DLD1 (cell line): ENCODE results near the gene ANKRD60.

Experiments
- in situ Hi-C: cut with HindIII; loops from 2 replicates; pipeline ENCODE4 v1.10.0; 2017; ENCODE audit warnings: low sequenced_read_pairs

The ANKRD60 gene

GRCh38 chr20:58245181-58245891, 16.9 kb upstream of the ANKRD60 start:
- in situ Hi-C loops = loop anchor here (25.0 kb wide), 1 partner anchor 167 kb away; no protein-coding TSS in a partner anchor

DNA sequence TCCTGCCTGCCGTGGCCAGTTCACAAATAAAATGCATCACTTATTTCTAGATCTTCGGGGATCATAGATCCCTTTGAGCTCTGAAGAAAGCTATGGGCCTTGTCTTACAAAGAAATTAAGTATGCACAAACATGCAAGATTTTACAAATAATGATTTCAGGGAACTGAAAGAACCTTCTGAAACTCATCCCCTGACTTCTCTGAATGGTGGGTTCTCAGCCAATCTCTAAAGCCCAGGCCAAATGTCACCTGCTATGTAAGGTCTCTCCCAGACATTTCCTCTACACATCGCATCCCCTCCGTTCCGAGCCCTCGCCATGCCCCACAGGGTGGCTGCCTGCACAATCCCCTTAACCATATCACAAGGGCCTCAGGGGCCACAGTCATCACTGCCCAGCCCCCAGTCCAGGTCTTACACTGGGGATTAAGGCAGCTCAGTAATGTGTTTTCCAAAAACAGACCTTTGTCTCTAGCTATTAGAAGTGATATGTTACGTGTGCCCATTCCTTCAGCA, 16.1 kb upstream of the ANKRD60 start:
- in situ Hi-C loops = loop anchor here (25.0 kb wide), 1 partner anchor 168 kb away; no protein-coding TSS in a partner anchor

DNA sequence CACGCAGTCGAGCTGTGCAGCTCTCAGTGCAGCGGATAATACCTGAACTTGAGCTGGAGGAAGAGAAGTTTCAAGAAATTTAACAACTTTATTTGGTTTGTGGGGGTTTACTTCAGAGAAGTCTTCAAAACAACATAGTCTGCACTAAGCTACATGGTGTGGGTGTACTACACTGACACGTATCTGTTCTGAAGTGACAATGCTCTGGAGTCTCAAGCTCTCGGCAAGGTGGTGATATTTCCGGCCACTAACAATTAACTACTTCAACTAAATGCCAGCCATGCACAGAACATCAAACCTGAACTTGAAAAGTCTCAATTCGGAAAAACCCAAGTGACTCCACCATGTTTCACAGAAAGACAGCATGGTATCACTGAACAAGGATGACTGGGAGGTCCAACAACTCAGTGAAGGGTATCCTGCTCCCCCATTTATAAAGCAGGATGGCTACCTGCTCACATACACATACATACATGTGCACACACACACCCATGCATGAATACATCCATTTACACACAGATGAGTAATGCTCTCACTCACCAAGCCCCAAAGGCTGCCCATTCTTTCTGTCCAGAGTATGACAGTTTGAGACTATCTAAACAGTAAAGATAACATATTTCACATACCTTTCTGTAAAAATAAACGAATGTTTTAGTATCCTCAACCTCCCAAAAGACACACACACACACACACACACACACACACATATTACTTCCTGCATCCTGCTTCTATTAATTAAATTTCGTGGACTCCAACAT, 15.4 kb upstream of the ANKRD60 start:
- in situ Hi-C loops = loop anchor here (25.0 kb wide), 1 partner anchor 168 kb away; no protein-coding TSS in a partner anchor

DNA sequence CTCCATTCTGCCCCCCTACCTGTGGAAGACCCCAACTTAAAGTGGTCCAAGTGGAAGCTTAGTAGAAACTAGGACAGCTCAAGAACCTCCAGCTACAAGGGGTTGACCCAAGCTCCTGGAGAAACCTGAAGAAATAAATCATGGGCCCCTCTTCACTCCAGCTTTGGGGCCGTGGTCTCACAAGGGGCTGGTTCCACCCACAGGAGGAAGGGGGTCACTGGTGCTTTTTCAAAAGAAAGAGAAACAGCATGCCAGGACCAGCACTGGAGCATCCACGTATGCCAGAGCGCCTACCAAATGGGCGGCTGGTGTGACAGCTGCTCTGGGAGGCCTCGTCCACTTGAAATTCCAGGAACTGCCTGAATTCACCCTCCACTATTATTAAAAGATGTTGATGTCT, 14.4 kb upstream of the ANKRD60 start:
- in situ Hi-C loops = loop anchor here (25.0 kb wide), 1 partner anchor 169 kb away; no protein-coding TSS in a partner anchor

DNA sequence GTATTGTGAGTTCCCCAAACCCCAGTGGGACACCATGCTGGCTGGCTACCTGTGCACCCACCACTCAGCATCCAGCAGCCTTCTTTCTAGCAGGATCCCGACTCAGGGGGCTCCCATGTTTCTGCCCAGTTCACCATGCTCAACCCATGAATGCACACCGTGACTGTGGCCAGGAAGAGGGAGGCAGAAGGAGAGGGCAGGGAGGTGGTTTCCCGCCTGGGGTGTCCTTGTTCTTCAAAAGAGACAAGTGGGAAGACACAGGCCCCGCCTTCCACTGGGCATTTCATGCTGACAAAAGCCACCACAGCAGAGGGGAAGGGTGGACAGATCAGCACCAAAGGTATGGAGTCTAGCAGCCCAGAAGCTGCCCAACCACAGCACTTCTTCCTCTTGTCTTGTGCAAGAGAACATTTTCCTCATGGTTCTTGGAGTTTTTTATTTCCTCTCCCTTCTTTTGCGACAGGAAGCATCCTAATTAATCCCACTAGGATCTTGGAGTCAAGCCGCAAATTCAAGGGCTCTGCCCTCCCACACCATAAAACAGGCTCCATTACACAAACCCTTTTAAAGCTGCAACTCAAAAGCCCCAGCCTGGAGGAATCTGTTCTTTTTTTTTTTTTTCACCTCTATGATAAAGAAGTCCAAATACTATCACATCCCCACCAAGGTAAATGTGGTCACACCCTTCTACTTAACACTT, 13.5 kb upstream of the ANKRD60 start:
- in situ Hi-C loops = loop anchor here (25.0 kb wide), 1 partner anchor 170 kb away; no protein-coding TSS in a partner anchor

DNA sequence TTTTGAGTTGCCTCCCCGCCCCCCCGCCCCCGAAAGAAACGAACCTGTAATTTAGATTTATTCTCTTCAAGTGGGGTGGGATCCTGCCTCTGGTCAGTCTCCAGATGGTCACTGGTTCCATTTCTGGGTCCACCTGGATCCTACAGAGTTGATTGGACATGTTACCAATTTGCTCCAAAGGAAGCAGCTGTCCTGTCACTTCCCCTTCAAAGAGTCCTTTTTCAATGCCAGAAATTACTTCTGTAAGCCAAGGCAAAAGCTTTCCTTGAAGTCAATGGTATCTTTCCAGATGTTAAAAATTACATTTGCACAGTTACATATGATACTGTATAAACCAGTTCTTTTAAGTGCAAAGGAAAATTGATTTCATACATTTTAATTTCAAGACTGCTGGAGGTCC, 12.0 kb upstream of the ANKRD60 start:
- in situ Hi-C loops = loop anchor here (25.0 kb wide), 1 partner anchor 172 kb away; no protein-coding TSS in a partner anchor

- in situ Hi-C loops = loop anchor here (25.0 kb wide), 1 partner anchor 173 kb away; no protein-coding TSS in a partner anchor
Measured at GRCh38 chr20:58239216-58239615, 10.8 kb upstream of the ANKRD60 start.

- in situ Hi-C loops = loop anchor here (25.0 kb wide), 1 partner anchor 174 kb away; no protein-coding TSS in a partner anchor
Measured at GRCh38 chr20:58238490-58238889, 10.0 kb upstream of the ANKRD60 start.

- in situ Hi-C loops = loop anchor here (25.0 kb wide), 1 partner anchor 175 kb away; no protein-coding TSS in a partner anchor
Measured at GRCh38 chr20:58237318-58238132, 9.1 kb upstream of the ANKRD60 start.

DNA sequence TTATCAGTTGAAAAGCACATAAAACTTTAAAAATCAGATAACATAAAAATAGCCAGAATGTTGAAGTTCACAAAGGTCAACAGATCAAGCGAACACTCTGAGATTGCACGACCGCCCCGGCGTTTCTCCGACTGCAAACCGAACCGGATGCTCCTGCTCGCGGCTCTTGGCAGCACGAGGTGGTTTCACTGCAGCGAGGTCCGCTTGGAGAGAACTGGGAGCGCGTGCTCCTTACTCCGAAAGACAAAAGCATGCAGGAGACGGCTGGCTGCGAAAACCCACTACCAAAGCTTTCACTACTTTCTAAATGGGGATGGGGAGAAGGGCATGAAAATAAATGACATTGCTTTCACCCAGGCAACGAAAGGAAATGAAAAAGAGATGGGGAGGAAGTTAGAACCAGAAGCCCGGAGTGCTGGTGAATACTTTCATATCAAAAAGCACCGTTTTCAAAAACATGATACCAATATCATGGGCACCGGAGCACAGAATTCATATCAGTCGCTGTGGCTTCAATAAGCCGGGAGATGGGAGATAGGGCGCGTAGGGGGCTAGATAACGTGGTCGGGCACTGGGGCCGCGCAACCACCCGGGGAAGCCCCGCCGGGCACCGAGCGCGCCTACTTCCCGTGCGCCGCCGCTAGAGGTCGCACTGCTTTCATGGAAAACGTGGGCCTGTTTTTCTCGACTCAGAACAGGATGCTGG, 8.3 kb upstream of the ANKRD60 start:
- in situ Hi-C loops = loop anchor here (25.0 kb wide), 1 partner anchor 176 kb away; no protein-coding TSS in a partner anchor

GRCh38 chr20:58235010-58235409, 6.6 kb upstream of the ANKRD60 start:
- in situ Hi-C loops = loop anchor here (25.0 kb wide), 1 partner anchor 177 kb away; no protein-coding TSS in a partner anchor

DNA sequence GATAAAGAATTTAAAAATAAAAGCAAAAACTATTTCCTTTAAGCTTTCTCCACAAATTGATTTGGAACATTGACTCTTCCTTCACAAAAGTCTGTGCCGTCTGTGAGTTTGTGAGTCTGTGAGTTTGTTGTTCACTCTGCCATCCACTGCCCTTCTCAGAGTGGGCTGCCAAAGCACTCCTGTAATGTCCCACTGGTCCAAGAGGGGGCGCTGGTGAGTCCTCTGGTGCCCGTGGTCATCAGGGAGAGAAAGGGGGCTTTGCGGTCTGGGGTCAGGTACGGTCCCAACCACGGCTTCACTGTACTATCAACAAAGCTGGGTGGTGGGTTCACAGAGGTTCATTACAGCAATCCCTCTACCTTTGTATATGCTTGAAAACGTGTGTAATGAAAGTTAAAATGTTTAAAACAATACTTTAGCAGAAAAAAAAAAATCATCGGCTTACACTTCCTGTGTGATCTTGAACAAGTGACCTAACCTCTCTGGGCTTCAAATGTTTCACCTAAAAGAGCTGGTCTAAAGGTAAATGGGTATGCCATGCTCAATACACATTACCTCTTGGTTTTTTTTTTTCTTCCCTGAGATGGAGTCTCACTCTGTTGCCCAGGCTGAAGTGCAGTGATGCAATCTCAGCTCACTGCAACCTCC, 5.6 kb upstream of the ANKRD60 start:
- in situ Hi-C loops = loop anchor here (25.0 kb wide), 1 partner anchor 178 kb away; no protein-coding TSS in a partner anchor

- in situ Hi-C loops = loop anchor here (25.0 kb wide), 1 partner anchor 179 kb away; no protein-coding TSS in a partner anchor
Measured at GRCh38 chr20:58233393-58233792, 4.9 kb upstream of the ANKRD60 start.

DNA sequence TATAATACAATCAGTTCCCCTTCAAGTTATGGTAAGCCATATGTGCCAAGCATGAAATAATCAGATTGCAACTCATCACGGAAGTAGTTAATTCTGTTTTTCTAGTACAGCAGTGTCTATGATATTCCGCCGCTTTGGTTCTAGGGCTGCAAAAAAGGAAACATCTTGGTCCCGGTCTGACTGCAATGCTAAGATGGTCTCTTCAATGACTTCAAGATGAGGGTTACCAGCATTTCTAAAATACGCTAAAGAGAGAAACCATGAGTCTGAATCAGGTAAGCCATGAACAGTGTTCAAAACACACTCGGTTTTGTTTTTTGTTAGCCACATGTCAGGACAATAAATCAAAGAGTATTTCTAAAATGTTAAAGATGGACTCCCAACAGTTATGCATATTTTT, 3.2 kb upstream of the ANKRD60 start:
- in situ Hi-C loops = loop anchor here (25.0 kb wide), 1 partner anchor 181 kb away; no protein-coding TSS in a partner anchor

DNA sequence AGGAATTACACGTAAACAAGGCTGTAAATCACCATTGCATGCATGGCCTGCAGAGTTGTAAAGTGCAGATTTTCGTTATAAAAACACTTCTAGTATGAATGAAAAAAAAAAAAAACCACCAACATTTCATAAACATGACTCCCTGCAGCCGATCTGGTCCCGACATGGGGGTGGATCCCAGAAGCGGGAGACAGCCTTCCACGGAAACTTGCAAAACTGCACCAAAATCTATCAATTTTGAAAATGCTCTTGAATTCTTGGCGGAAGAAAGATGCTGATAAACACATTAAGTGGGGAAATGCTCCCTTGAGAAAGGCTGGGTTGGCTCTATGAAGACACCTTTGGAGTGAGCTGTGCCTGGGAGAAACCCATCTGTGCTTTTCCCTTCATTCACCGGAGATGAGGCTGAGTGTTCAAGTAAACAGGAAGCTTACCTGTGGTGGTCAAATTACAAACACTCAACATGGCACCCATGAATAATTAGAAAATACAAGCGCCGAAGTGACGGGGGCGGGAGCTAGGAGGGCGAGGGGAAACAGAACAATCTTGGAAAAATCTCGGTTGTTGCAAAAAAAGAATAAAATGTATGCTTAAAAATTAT, 845 bp upstream of the ANKRD60 start:
- in situ Hi-C loops = loop anchor here (10.0 to 25.0 kb wide), 2 partner anchors 183 to 714 kb away; no protein-coding TSS in a partner anchor

DNA sequence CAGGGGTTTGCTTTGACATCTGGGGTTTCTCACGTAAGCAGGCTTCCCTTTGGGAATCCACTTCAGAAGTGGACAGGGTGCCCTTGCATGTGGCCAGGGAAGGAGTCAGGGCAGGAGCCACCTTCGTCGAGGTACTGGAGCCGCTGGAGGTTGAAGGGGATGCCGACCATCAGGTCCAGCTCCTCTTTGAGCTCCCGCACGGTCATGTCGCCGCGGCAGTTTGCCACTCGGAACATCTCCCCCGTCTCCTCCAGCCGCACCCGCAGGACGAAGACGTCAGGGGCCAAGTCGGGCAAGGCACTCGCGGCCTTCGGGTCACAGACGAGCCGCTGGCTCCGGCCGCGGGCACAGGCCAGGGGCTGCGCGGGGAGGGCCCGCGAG, 360 bp downstream of the ANKRD60 start:
- in situ Hi-C loops = loop anchor here (10.0 to 25.0 kb wide), 2 partner anchors 184 to 713 kb away; no protein-coding TSS in a partner anchor

DNA sequence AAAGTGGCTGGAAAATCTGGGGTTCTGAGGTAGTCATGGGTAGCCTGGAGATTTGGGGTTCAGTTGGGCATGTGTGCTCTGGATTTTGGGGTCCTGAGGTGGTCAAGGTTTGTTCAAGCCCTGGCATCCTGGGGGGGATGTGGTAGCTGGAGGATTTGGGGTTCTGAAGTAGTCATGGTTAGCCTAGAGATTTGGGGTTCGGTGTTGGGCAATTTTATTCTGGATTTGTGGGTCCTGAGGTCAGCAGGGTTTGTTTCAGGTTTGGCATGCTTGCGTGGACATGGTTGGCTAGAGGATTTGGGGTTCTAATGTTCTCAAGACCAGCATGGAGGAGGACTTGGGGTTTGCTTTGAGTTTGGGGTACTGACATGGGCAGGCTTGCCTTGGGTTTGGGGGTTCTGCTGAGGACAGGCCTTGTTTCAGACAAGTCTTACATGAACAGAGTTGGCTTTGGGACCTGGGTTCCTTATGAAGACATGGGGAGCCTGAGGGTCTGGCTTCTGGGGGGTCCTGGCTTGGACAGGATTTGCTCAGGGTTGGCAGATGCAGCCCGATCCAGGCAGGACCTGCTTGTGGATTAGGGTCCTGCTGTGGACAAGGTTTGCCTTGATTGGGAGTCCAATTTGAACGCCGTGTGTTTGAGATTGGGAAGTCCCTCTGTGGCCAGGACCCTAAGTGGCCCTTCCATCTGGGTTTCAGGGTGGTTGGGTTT, 906 bp downstream of the ANKRD60 start:
- in situ Hi-C loops = loop anchor here (10.0 to 25.0 kb wide), 2 partner anchors 185 to 713 kb away; no protein-coding TSS in a partner anchor
